Activated naive CD8-positive, alpha-beta T cell treated with anti-CD3 and anti-CD28 coated beads, Interleukin-2, amount 50 U/mL, for 24 hours (primary cell): ENCODE results near the gene NFATC2IP.
"Not testable (repeated sequence)": the region's sequence is repeated elsewhere in the genome, so short reads cannot be mapped to it uniquely, and the experiment has no call there.

ENCODE experiments used
- ATAC-seq: fragments of 150-1000 bp; cut with Tn5 transposase; one replicate; pipeline ENCODE4 v1.10.0; 2021
- DNase-seq: peaks from one replicate; pipeline ENCODE4 v3.0.0; 2021
- H3K27ac Mint-ChIP-seq: one replicate; pipeline ENCODE4 v1.8.0; 2021; ENCODE audit warnings: mild to moderate bottlenecking, mixed read lengths
- H3K27me3 Mint-ChIP-seq: one replicate; pipeline ENCODE4 v1.8.0; 2021; ENCODE audit warnings: mixed read lengths
- H3K36me3 Mint-ChIP-seq: one replicate; pipeline ENCODE4 v1.8.0; 2021; ENCODE audit warnings: low read depth, mixed read lengths
- H3K4me1 Mint-ChIP-seq: one replicate; pipeline ENCODE4 v1.8.0; 2021; ENCODE audit warnings: mixed read lengths
- H3K4me3 Mint-ChIP-seq: one replicate; pipeline ENCODE4 v1.8.0; 2021; ENCODE audit warnings: mild to moderate bottlenecking, moderate library complexity, mixed read lengths
- H3K9me3 Mint-ChIP-seq: one replicate; pipeline ENCODE4 v1.8.0; 2021; ENCODE audit warnings: mixed read lengths

NFATC2IP gene

DNA sequence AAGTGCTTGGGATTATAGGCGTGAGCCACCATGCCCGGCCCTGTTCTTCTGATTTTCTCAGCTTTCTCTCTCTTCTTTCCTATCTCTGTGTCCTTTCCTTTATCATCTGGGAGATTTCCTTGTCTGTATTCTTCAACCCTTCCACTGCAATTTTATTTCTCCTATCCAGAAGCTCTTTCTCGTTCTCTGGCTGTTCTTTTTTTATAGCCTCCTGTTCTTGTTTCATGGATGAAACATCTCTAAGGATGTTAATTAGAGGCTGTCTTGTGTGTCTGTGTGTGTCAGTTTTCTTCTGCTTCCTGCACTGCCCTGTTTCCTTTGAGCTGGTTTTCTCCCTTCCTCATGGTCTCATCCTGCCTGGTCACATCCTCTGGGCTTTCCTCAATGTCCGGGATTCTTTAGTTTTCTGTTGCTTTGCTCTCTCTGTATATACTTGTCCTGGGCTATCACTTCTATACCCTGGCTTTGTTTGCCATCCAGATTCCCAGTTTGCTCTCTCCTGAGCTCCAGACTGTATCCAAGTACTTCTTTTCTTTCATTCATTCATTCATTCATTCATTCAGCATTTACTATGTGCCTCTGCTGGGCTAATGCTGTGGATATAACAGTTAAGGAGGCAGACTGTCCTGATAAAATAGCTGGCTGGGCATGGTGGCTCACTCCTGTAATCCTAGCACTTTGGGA lies 36.6 kb downstream of the NFATC2IP start:
- H3K27me3 Mint-ChIP-seq = no peaks in the 10 kb centered on the region
- H3K4me3 Mint-ChIP-seq = peak overlapping the region; percentile 84
- H3K9me3 Mint-ChIP-seq = peaks cover 4% of the 10 kb centered on the region
- H3K4me1 Mint-ChIP-seq = peaks cover 65% of the 10 kb centered on the region
- ATAC-seq (no peak), DNase-seq (no peak)
- H3K27ac Mint-ChIP-seq = peak overlapping the region; percentile 97
- H3K36me3 Mint-ChIP-seq = peaks cover 62% of the 10 kb centered on the region

DNA sequence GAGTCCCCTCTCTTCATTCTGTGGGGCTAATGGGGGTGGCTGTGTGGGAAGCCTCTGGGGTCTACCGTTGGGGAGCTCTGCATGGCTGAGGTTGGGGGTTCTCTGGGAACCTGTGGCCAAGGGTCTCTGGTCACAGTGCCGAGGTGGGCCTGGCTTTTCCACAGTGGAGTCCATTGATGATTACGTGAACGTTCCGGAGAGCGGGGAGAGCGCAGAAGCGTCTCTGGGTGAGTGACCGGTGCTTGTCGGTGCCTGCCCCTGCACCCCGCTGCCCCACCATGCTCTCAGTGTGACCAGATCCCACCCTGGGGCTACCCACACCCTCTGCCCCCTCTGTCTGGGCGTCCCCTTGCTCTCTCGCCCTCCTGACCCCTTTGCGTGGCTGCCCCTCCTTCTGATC lies 38.6 kb downstream of the NFATC2IP start:
- Mint-ChIP-seq H3K36me3 (peaks cover 47% of the 10 kb centered on the region), H3K4me1 (peaks cover 57% of the 10 kb centered on the region), H3K4me3 (peak overlapping the region; percentile 84), H3K27ac (peak overlapping the region; percentile 97), H3K9me3 (peaks cover 4% of the 10 kb centered on the region), H3K27me3 (no peaks in the 10 kb centered on the region)
- no peak for DNase-seq
- no peak for ATAC-seq

DNA sequence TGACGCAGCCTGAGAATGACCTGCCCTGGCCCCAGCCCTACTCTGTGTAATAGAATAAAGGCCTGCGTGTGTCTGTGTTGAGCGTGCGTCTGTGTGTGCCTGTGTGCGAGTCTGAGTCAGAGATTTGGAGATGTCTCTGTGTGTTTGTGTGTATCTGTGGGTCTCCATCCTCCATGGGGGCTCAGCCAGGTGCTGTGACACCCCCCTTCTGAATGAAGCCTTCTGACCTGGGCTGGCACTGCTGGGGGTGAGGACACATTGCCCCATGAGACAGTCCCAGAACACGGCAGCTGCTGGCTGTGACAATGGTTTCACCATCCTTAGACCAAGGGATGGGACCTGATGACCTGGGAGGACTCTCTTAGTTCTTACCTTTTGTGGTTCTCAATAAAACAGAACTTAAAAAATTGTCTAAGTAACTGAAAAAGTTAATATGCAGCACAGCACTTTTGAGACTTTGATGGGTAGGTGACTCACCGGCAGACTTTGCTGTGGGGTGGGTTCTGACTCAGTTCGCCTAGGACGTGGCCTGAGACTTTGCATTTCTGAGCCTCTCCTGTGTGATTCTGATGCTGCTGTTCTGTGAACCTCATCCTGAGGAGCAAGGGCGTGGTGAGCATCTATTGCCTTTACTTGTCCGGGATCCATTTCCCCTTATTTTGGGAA lies 39.8 kb downstream of the NFATC2IP start:
- no peaks in the 10 kb centered on the region for H3K27me3 Mint-ChIP-seq
- ATAC-seq = peak; percentile 84
- DNase-seq = peak; percentile 68
- H3K27ac Mint-ChIP-seq = peak overlapping the region; percentile 97
- H3K4me3 Mint-ChIP-seq = peak overlapping the region; percentile 84
- peaks cover 4% of the 10 kb centered on the region for H3K9me3 Mint-ChIP-seq
- peaks cover 44% of the 10 kb centered on the region for H3K36me3 Mint-ChIP-seq
- peaks cover 54% of the 10 kb centered on the region for H3K4me1 Mint-ChIP-seq

DNA sequence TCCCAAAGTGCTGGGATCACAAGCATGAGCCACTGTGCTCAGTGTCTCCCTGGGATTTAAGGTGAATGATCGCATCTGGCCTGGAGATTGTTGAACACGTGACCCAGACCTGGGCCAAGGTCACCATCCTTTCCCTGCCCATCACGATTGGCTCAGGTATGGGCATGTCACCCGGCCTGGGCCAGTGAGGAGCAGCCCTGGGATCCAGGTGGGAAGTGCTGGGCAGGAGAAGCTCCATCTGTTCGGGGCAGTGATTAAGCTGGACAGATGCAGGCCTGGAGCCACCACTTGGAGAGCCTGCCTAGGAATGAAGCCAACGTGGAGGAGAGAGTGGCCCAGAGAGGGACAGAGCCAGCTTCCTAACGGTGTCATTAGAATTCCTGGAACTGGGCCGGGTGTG lies 41.0 kb downstream of the NFATC2IP start:
- Mint-ChIP-seq H3K27me3 (no peaks in the 10 kb centered on the region), H3K36me3 (peaks cover 35% of the 10 kb centered on the region), H3K4me3 (no peak overlapping the region), H3K9me3 (peaks cover 4% of the 10 kb centered on the region), H3K4me1 (peaks cover 54% of the 10 kb centered on the region), H3K27ac (no peak overlapping the region)
- DNase-seq (no peak), ATAC-seq (no peak)

DNA sequence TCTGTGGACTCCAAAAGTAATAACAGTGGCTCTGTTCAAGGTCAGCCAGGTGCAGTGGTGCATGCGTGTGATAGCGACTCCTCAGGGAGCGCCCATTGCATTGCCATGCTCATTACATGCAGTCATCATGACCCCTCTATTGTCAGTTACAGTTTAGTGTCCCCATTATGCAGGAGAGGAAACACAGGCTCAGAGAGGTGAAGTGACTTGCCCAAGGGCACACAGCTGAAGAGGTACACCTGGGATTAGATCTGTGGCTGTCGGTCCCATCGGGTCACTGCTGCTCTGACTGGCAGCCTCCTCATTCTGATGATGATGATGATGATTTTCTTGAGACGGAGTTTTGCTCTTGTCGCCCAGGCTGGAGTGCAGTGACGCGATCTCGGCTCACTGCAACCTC lies 41.8 kb downstream of the NFATC2IP start:
- Mint-ChIP-seq H3K36me3 (peaks cover 27% of the 10 kb centered on the region), H3K27ac (no peak overlapping the region), H3K4me3 (no peak overlapping the region), H3K27me3 (no peaks in the 10 kb centered on the region), H3K4me1 (peaks cover 49% of the 10 kb centered on the region), H3K9me3 (no peaks in the 10 kb centered on the region)
- ATAC-seq = no peak
- DNase-seq = no peak

DNA sequence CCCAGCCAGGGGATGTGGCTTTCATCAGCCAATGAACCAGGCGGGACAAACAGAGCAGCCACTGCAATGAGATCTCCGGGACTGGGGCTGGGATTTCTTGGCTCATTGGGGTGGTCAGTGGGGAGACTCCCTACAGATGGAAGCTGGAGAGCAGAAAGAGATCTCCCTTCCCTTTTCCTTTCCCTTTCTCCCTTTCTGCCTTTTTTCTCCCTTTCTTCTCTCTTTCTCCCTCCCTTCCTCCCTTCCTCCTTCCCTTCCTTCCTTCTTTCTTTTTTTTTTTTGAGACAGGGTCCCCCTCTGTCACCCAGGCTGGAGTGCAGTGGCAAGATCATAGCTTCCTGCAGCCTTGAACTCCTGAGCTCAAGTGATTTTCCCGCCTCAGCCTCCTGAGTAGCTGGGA lies 48.1 kb downstream of the NFATC2IP start:
- Mint-ChIP-seq H3K4me3 (no peak overlapping the region), H3K9me3 (no peaks in the 10 kb centered on the region), H3K27ac (no peak overlapping the region), H3K27me3 (no peaks in the 10 kb centered on the region), H3K36me3 (no peaks in the 10 kb centered on the region), H3K4me1 (peaks cover 8% of the 10 kb centered on the region)
- DNase-seq (no peak), ATAC-seq (no peak)

DNA sequence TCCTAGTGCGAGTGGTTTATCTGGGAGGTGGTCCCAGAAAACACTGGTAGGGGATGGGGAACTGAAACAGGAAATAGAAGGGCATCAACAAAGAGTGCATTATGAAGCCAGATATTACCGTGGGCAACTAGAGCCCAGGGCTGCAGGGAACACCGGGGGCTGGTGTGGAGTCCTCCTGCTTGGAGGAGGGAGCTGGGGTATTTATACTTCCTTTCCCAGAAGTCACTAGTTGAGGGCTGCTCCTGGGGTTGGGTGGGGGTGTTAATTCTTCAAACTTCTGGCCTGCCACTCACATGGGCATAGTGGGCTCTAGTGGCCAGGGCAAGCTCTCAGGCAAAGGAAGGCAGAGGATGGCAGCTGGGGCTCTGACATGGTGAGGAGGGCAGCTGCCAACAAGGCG lies 48.8 kb downstream of the NFATC2IP start:
- ATAC-seq = no peak
- no peaks in the 10 kb centered on the region for H3K36me3 Mint-ChIP-seq
- H3K27ac Mint-ChIP-seq = no peak overlapping the region
- no peaks in the 10 kb centered on the region for H3K27me3 Mint-ChIP-seq
- no peak for DNase-seq
- H3K4me1 Mint-ChIP-seq = peaks cover 9% of the 10 kb centered on the region
- no peaks in the 10 kb centered on the region for H3K9me3 Mint-ChIP-seq
- no peak overlapping the region for H3K4me3 Mint-ChIP-seq

DNA sequence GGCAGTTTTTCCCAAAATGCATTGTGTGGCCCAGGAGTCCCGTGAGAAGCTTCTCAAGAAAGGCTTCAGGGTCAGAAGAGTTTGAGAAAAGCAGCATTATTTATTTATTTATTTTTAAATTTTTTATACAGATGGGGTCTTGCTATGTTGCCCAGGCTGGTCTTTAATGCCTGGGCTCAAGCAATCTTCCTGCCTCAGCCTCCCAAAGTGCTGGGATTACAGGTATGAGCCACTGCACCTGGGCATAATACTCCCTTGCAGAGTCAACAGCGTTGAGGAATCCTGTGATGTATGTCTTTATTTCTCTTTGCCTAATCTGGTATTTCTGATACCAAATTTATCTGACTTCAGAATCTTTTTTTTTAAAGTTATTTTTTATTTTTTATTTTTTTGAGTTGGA lies 49.3 kb downstream of the NFATC2IP start:
- ATAC-seq = no peak
- no peak overlapping the region for H3K4me3 Mint-ChIP-seq
- H3K9me3 Mint-ChIP-seq = no peaks in the 10 kb centered on the region
- H3K36me3 Mint-ChIP-seq = no peaks in the 10 kb centered on the region
- H3K27ac Mint-ChIP-seq = no peak overlapping the region
- H3K27me3 Mint-ChIP-seq = no peaks in the 10 kb centered on the region
- no peak for DNase-seq
- H3K4me1 Mint-ChIP-seq = peaks cover 14% of the 10 kb centered on the region

DNA sequence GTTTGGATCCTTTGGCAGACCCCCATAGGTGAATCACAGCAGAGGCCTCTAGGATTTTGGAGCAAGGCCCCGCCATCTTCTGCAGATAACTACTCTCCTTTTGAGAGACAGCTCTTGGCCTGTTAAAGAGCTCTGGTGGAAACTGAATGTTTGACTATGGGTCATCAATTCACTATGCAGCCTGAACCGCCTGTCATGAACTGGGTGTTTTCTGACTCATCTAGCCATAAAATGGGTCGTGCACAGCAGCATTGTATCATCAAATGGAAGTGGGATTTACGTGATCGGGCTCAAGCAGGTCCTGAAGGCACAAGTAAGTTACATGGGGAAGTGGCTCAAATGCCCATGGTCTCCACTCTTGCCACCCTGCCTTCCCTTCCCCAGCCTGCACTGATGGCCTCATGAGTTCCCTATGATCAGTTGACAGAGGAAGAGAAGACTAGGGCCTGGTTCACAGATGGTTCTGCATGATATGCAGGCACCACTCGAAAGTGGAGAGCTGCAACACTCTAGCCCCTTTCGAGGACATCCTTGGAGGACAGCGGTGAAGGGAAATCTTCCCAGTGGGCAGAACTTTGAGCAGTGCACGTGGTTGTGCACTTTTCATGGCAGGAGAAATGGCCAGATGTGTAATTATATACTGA lies 53.9 kb downstream of the NFATC2IP start:
- not testable (repeated sequence) for H3K27me3 Mint-ChIP-seq, H3K36me3 Mint-ChIP-seq, H3K4me3 Mint-ChIP-seq, H3K9me3 Mint-ChIP-seq, DNase-seq, ATAC-seq, H3K27ac Mint-ChIP-seq
- peaks cover 36% of the 10 kb centered on the region for H3K4me1 Mint-ChIP-seq

DNA sequence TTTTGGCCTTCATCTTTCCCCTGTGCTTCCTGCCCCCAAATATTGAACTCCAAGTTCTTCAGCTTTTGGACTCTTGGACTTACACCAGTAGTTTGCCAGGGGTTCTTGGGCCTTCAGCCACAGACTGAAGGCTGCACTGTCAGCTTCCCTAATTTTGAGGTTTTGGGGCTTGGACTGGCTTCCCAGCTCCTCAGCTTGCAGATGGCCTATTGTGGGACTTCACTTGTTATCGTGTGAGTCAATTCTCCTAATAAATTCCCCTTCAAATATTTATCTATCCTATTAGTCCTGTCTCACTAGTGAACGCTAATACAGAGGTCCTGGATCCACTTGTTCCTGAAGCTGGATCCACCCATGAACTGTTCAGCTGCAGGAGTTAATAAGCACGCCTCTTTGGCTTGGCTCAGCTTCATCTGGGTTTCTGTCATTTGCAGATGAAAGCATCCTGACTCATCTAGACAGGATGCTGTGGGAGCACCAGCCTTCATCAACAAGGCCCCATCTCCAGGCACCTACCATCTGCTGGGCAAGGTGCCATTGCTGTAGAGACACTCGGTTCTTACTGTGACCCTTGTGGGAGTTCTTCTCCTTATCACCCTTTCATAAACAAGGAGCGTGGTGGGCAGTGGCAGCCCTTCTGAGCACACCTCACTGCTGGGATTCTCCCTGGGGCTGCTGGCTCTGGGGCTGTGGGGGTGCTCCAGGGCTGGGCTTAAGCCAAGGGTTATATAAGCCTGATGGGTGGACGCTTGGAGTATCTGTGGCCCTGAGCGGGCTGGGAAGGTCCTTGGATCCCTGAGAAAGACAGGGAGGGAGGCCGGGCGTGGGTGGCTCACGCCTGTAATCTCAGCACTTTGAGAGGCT lies 57.2 kb downstream of the NFATC2IP start:
- Mint-ChIP-seq H3K27me3 (no peaks in the 10 kb centered on the region), H3K4me1 (peaks cover 61% of the 10 kb centered on the region), H3K4me3 (peak overlapping the region; percentile 46), H3K36me3 (no peaks in the 10 kb centered on the region), H3K27ac (peak overlapping the region; percentile 89), H3K9me3 (no peaks in the 10 kb centered on the region)
- ATAC-seq (peak; percentile 97), DNase-seq (peak; percentile 68)

DNA sequence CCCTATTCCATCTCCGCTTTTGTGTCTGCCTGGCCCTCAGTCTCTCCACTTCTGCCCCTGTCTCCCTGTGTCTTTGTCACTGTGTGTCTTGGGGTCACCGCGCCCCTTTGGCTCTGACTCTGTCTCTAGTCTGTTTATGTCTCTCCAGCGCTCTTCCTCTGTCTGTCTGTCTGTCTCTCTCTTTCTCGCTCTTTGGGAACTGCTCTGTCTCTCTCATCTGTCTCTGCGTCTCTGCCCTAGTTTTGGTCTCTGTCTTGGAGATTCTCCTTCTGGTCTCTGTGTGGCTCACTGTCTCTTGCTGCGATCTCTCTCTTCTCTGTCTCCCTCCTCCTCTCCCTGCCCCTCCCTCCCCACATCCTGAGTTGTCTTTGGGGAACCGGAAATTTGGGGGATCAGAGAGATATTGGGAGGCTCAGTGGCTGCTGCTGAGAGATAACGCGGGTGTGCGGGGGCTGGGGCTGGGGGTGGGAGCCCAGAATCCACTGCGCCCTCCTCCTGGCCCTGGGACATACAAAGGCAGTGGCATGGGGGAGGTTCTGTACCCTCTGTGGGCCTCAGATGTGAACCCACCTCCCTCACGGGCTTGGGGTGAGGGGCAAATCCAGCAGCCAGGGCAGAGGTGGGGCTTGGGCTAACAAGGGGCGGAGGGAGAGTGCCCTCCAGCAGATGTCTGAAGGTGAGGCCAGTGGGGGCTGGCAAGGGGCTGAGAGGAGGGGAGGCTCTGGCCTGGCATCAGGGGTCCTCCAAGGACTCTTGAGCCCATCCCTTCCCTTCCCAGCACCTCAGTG lies 58.5 kb downstream of the NFATC2IP start:
- peak overlapping the region; percentile 54 for H3K4me3 Mint-ChIP-seq
- ATAC-seq = peak; percentile 11
- H3K27me3 Mint-ChIP-seq = no peaks in the 10 kb centered on the region
- H3K36me3 Mint-ChIP-seq = no peaks in the 10 kb centered on the region
- H3K9me3 Mint-ChIP-seq = no peaks in the 10 kb centered on the region
- no peak for DNase-seq
- H3K4me1 Mint-ChIP-seq = peaks cover 73% of the 10 kb centered on the region
- H3K27ac Mint-ChIP-seq = peak overlapping the region; percentile 82

DNA sequence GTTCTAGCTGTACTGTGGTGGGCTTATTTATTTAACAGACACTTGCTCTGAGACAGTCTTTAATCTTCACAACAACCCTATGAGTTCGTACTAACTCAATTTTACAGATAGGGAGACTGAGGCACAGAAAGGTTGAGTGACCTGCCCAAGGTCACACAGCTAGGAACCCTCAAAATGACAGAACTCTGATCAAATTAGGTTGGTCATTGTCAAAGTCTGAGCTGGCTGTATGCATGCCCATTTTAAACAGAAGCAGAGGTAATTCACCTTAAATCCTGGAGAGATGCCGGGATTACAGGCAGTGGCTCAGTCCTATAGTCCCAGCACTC lies 59.1 kb downstream of the NFATC2IP start:
- DNase-seq (no peak), ATAC-seq (no peak)
- Mint-ChIP-seq H3K27me3 (no peaks in the 10 kb centered on the region), H3K4me3 (no peak overlapping the region), H3K9me3 (no peaks in the 10 kb centered on the region), H3K4me1 (peaks cover 74% of the 10 kb centered on the region), H3K27ac (peak overlapping the region; percentile 82), H3K36me3 (peaks cover 2% of the 10 kb centered on the region)

DNA sequence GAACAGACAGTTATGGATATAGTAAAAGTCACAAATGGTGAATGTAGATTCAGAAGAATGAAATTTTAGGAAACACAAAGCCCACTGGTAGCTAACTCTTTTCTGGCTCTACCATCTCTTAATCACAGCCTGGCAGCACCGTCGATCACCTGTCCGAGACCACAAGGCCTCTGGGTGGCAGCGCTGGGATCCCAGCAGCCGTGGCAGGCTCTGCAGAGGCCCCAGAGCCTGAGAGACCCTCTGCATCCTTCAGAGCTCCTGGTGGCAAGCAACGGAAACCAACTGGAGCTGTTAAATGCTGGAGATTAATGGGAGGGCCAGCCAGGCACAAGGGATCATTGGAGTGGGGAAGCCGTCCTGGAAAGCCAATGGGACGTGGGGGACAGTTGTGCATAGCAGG lies 60.4 kb downstream of the NFATC2IP start:
- no peak for DNase-seq
- Mint-ChIP-seq H3K4me3 (no peak overlapping the region), H3K4me1 (peaks cover 73% of the 10 kb centered on the region), H3K27me3 (no peaks in the 10 kb centered on the region), H3K36me3 (peaks cover 2% of the 10 kb centered on the region), H3K9me3 (no peaks in the 10 kb centered on the region), H3K27ac (peak overlapping the region; percentile 27)
- no peak for ATAC-seq

DNA sequence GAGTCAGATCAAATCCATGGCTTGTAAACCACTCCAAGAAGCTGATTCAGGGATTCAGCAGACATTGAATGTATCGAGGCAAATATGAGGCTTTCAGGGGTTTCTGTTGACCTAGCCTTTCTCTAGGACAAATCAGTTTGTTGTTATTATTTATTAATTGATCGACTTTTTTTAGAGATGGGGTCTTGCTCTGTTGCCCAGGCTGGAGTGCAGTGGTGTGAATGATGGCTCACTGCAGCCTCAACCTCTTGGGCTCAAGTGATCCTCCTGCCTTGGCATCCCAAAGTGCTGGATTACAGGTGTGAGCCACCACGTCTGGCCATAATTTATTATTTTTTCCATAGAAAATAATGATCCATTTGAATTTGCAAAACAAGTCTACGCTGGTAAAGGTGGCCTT lies 61.1 kb downstream of the NFATC2IP start:
- Mint-ChIP-seq H3K9me3 (no peaks in the 10 kb centered on the region), H3K4me3 (no peak overlapping the region), H3K4me1 (peaks cover 73% of the 10 kb centered on the region), H3K27ac (peak overlapping the region; percentile 52), H3K27me3 (no peaks in the 10 kb centered on the region), H3K36me3 (peaks cover 2% of the 10 kb centered on the region)
- ATAC-seq (no peak), DNase-seq (no peak)
